Adrenal gland (tissue), 12 donors: ENCODE data around the gene APH1A. TPM values are rescaled to one million over a fixed set of nuclear protein-coding genes. Genes with fewer than 3 reads are reported as not detected.
A peak's percentile ranks its signal among the peaks of the same experiment; 100 is the strongest.

Experiments used
- DNase-seq, 7 donors: peaks; one replicate each; pipeline ENCODE4 v3.0.0-alpha.2; 2019 to 2020
- H3K27ac ChIP-seq, 5 donors: fragments of 200-600 bp; sonication (generic) in 4 of 5; 1 replicate in 3 of 5; 2 replicates in 2 of 5; pipeline versions ENCODE4 v1.5.1 to v1.8.0; 2016 to 2020; ENCODE audit warnings: mild to moderate bottlenecking in 1 of 5
- H3K27me3 ChIP-seq: fragments of 200-600 bp; 2 replicates; pipeline ENCODE4 v1.8.0; 2021
- H3K36me3 ChIP-seq, 2 donors: fragments of 200-600 bp; replicated peaks in 1 of 2; 1 replicate in 1 of 2; 2 replicates in 1 of 2; pipeline versions ENCODE4 v1.5.1 to v1.8.0; 2018 to 2022
- H3K4me1 ChIP-seq, 2 donors: fragments of 200-600 bp; replicated peaks in 1 of 2; 1 replicate in 1 of 2; 2 replicates in 1 of 2; pipeline versions ENCODE4 v1.5.1 to v1.8.0; 2018 to 2021
- H3K4me3 ChIP-seq, 4 donors: fragments of 200-600 bp; sonication (generic) in 3 of 4; one replicate each; pipeline ENCODE4 v1.5.1; 2016 to 2018
- H3K9me3 ChIP-seq, 3 donors: fragments of 200-600 bp; sonication (generic) in 1 of 3; replicated peaks in 1 of 3; 1 replicate in 2 of 3; 2 replicates in 1 of 3; pipeline versions ENCODE4 v1.5.1 to v1.8.0; 2016 to 2021
- POLR2A ChIP-seq, 2 donors: fragments of 450-650 bp; IDR thresholded peaks; one replicate each; pipeline ENCODE4 v1.6.1; 2017; ENCODE audit warnings: antibody characterized with exemption in 2 of 2, mild to moderate bottlenecking in 2 of 2, moderate library complexity in 1 of 2
- WGBS, 4 donors: extraction: QIAGEN DNeasy Blood & Tissue Kit in 2 of 4; methylation state at CpG; one replicate each; pipeline versions ENCODE4 v1.1.5 to v1.1.7; 2013 to 2017; 5-methylcytosine and 5-hydroxymethylcytosine counted together
- intact Hi-C, 2 donors: fragments of 100-400 bp; cut with DNase I; formaldehyde crosslinking; loops; one replicate each; pipeline versions ENCODE4 v1.14.1 to v1.15.0; 2022 to 2023
- polyA plus RNA-seq, 3 donors: library from polyadenylated mRNA; stranded (reverse); fragments of 200-250 nt in 2 of 3; fragments of 350-450 nt in 1 of 3; fragmentation: Illumina TruSeq in 1 of 3; extraction: RNeasy Lipid Tissue Mini Kit (QIAGEN cat#74804) in 1 of 3; gene quantifications; one replicate each; pipeline ENCODE4 v1.2.3, GENCODE V29; 2013 to 2014
- total RNA-seq, 9 donors: library from RNA; depleted of rRNA in 4 of 9; stranded (reverse); fragments of >200 nt in 4 of 9; fragments of 120-200 nt in 1 of 9; fragmentation: NEBNext Ultra II Directional in 1 of 9; extraction: Animal tissue kit (Norgen Biotek cat#: 25700) in 1 of 9; gene quantifications; one replicate each; pipeline versions ENCODE4 v1.1.0 to v1.2.4, GENCODE V29; 2013 to 2023
- TF ChIP-seq, protein P1 (sequence below), 6 experiments: fragments of 450-650 bp in 4 of 6; fragments of 200-600 bp in 2 of 6; sonication (generic) in 1 of 6; IDR thresholded peaks; 1 replicate in 5 of 6; 2 replicates in 1 of 6; pipeline versions ENCODE4 v1.5.1 to v1.8.0; 2016 to 2021; ENCODE audit warnings: antibody characterized with exemption in 6 of 6, mild to moderate bottlenecking in 2 of 6, moderate library complexity in 1 of 6
- donor health status: healthy with polysubstance abuse.
- donor health status: Bipolar disorder and iron deficiency.
- donor health status: DM: yes; HTN: yes; CAD: no.
- donor health status: DM: no; HTN: no; CAD: no.
- donor health status: DM: no; HTN: no; CAD: no.
- donor health status: DM: yes; HTN: yes; CAD: no.

Gene APH1A
- total and polyA plus RNA-seq, 12 donors = 59.4 to 179 (median 114) TPM

DNA sequence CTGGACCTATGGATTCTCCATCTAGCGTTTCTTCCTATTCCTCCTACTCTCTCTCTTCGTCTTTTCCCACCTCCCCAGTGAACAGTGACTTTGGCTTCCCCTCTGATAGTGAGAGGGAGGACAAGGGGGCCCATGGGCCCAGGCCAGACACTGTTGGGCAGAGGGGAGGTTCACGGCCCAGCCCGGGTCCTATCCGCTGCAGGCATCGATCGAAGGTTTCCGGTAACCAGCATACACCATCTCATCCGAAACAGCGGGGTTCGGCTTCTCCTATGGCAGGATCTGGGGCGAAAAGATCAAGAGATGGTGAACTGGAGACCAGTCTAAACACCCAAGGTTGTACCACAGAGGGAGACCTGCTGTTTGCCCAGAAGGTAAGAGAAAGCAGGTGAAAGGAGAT, 14.4 kb upstream of the APH1A start:
- Histone ChIP-seq H3K9me3 (no peaks in the 10 kb centered on the region), H3K4me3 (peak overlapping the region in 2 of 4 donors; percentile 57 to 69), H3K27ac (peak overlapping the region in 2 of 5 donors; percentile 89 to 93), H3K4me1 (peaks cover 12 to 15% of the 10 kb centered on the region in 2 donors), H3K36me3 (peaks cover 0 to 17% of the 10 kb centered on the region in 2 donors), H3K27me3 (no peaks in the 10 kb centered on the region)
- no peak for DNase-seq
- intact Hi-C loops = no loop called here
- 83 to 85% (median 84%) methylated on average over 10 to 12 of the region's 12 CpGs for WGBS, 4 donors
- TF ChIP-seq POLR2A (IDR thresholded peaks at IDR 0.05) = no peak
- TF ChIP-seq, protein P1, sequence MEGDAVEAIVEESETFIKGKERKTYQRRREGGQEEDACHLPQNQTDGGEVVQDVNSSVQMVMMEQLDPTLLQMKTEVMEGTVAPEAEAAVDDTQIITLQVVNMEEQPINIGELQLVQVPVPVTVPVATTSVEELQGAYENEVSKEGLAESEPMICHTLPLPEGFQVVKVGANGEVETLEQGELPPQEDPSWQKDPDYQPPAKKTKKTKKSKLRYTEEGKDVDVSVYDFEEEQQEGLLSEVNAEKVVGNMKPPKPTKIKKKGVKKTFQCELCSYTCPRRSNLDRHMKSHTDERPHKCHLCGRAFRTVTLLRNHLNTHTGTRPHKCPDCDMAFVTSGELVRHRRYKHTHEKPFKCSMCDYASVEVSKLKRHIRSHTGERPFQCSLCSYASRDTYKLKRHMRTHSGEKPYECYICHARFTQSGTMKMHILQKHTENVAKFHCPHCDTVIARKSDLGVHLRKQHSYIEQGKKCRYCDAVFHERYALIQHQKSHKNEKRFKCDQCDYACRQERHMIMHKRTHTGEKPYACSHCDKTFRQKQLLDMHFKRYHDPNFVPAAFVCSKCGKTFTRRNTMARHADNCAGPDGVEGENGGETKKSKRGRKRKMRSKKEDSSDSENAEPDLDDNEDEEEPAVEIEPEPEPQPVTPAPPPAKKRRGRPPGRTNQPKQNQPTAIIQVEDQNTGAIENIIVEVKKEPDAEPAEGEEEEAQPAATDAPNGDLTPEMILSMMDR (IDR thresholded peaks at IDR 0.05) = no peak

DNA sequence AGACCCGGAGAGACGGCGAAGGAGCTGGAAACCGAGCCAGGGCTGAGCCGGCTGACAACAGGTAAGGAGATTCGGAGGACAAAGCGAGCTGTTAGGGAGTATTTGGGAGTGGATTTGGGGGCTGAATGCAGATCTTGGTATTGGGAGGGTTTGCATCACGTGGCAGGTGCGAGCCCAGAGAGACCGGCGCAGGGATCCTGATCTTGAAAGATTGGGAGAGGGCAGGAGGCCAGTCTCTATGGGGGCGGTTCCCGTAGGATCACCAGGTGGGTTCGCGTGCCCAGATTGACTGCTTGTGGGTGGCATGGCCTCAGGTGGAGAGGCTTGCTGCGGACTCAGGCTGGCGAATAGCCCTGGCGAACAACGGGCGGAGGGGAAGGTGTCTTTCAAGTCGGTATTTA, 13.7 kb upstream of the APH1A start:
- H3K9me3 ChIP-seq = no peaks in the 10 kb centered on the region
- peak; percentile 67 to 84 for TF ChIP-seq POLR2A (IDR thresholded peaks at IDR 0.05)
- TF ChIP-seq, protein P1 (IDR thresholded peaks at IDR 0.05) = peak in 1 of 6 experiments; percentile 4
- H3K36me3 ChIP-seq = peaks cover 0 to 17% of the 10 kb centered on the region in 2 donors
- peak overlapping the region in 4 of 5 donors; percentile 73 to 97 (median 91) for H3K27ac ChIP-seq
- WGBS, 4 donors = 1 to 7% (median 5%) methylated on average over 17 to 21 of the region's 21 CpGs
- DNase-seq = peak in 4 of 7 donors; percentile 77 to 86 (median 82)
- intact Hi-C loops = no loop called here
- peak overlapping the region; percentile 13 to 69 (median 58) for H3K4me3 ChIP-seq
- peaks cover 12 to 15% of the 10 kb centered on the region in 2 donors for H3K4me1 ChIP-seq
- no peaks in the 10 kb centered on the region for H3K27me3 ChIP-seq

DNA sequence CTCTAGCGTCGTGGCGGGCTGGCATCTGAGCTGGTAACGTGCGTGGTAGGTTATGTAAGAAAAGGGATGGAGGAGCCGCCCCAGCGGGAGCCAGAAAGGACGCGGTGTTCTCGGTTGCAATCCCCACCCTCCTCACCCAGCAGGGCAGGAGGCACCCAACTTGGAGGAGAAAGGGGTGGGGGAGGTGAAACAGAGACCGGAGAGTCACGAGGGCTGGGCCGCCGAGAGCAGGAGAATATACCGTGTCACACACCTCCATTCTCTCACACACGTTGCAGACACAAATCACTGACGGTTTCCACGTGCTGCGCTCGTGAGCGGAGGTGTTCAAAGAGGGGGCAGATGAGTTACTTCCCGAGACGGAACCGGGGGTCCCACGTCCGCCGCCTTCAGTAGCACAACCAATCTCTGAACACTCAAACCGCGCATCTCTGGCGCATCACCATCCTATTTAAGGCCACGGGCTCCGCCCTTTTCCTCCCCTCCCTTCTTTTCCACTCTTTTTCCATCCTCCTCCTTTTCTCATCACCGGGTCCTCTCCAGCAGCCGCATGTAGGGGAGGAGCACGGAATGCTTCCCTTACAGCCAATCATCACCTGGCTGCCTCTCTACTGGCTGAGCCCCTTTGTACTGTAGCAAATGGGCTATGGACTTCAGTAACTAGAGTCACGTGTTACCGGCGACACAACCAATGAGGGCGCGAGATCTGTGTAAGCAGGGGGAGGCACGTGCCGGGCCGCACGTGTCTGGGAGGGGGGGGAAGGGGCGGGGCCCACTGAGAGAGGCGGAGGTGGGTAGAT, 13.1 kb upstream of the APH1A start, which contains the start of gene CIART:
Gene CIART (plus strand): TSS at position 797 of the 800 bp plus-strand sequence. CDS start 714 bp downstream, outside the sequence.
- H3K36me3 ChIP-seq = peaks cover 0 to 13% of the 10 kb centered on the region in 2 donors
- H3K27ac ChIP-seq = peak within 1 kb of the TSS; percentile 88 to 97 (median 93)
- TF ChIP-seq, protein P1 (IDR thresholded peaks at IDR 0.05) = no peak
- peak; percentile 58 to 80 for TF ChIP-seq POLR2A (IDR thresholded peaks at IDR 0.05)
- H3K4me3 ChIP-seq = peak within 1 kb of the TSS; percentile 13 to 69 (median 58)
- H3K9me3 ChIP-seq = no peaks in the 10 kb centered on the region
- H3K4me1 ChIP-seq = peaks cover 12 to 15% of the 10 kb centered on the region in 2 donors
- DNase-seq = peak; percentile 92 to 99 (median 99)
- H3K27me3 ChIP-seq = no peaks in the 10 kb centered on the region
- intact Hi-C loops = no loop called here
- 1% methylated on average over 38 to 46 of the region's 46 CpGs for WGBS, 4 donors

DNA sequence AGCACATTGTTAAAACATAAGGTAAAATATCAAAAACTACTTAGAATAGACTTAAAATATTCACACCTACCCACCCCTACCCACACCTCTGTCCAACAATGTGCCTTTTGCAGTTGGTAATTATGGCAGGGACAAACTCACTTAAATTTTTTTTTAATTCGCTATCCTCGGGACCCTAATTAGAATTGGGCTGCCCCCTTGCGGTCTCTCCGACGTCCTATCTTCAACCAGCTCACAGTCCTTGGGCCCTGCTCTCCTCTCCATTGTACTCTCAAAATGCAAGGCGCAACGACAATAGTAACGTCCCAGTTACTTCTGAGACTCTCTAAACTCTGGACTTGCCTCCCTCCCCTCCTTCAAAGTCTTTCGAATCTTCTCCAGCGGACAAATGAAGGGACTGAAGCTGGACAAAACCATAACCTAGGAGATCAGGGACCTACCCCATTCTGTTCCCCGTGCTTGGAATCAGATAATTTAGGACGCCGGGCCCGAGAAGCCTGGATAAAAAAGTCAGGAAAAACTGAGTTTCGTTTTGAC, 12.5 kb upstream of the APH1A start:
- peaks cover 12 to 15% of the 10 kb centered on the region in 2 donors for H3K4me1 ChIP-seq
- H3K36me3 ChIP-seq = peaks cover 0 to 7% of the 10 kb centered on the region in 2 donors
- H3K9me3 ChIP-seq = no peaks in the 10 kb centered on the region
- no peak for TF ChIP-seq POLR2A (IDR thresholded peaks at IDR 0.05)
- TF ChIP-seq, protein P1 (IDR thresholded peaks at IDR 0.05) = peak; percentile 55 to 93 (median 74)
- H3K4me3 ChIP-seq = peak overlapping the region in 3 of 4 donors; percentile 36 to 57 (median 56)
- peak; percentile 76 to 92 (median 86) for DNase-seq
- 1% methylated on average over 15 of the region's 15 CpGs for WGBS, 4 donors
- peak overlapping the region; percentile 88 to 97 (median 93) for H3K27ac ChIP-seq
- intact Hi-C loops = no loop called here
- no peaks in the 10 kb centered on the region for H3K27me3 ChIP-seq
